Activated CD8-positive, alpha-beta memory T cell treated with anti-CD3 and anti-CD28 coated beads for 48 hours (primary cell): ENCODE measurements around the gene PCIF1.
"Not testable (repeated sequence)": the region's sequence is repeated elsewhere in the genome, so short reads cannot be mapped to it uniquely, and the experiment has no call there.

Experiments
- DNase-seq, 3 experiments: peaks; one replicate each; pipeline ENCODE4 v3.0.0-alpha.2; 2020; ENCODE audit warnings: low read depth in 2 of 3, low spot score in 2 of 3

The PCIF1 gene

DNA sequence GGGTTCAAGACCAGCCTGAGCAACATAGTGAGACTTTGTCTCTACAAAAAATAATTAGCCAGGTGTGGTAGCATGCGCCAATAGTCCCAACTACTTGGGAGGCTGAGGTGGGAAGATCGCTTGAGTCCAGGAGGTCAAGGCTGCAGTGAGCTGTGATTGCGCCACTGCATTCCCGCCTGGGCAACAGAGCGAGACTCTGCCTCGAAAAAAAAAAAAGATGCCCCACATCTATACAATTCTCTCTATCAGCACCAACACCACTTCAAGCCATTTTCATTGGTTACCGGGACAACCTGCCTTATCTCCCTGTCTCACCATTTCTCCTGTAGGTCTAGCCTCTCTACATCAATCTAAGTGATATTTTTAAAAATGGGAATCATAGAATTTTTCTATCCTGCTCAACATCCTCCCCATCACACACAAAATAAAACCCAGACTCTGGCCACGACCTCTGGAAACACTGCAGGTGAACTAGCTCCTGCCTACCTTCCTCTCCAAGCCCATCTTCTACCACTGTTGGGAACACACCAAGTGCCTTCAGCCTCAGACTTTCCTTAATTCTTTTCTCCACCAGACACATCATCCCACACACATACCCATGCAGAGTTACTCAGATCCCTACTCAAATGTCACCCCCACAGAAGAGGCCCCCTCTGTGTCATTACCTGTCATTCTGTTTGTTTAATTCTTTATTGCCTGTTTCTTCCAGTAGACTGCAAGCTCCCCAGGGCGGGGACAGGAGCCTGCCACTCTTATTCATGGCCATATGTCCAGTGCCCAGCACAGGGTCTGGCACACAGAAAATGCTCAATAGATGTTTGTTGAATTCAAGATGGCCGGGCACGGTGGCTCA, 12.9 kb upstream of the PCIF1 start:
- no peak for DNase-seq

DNA sequence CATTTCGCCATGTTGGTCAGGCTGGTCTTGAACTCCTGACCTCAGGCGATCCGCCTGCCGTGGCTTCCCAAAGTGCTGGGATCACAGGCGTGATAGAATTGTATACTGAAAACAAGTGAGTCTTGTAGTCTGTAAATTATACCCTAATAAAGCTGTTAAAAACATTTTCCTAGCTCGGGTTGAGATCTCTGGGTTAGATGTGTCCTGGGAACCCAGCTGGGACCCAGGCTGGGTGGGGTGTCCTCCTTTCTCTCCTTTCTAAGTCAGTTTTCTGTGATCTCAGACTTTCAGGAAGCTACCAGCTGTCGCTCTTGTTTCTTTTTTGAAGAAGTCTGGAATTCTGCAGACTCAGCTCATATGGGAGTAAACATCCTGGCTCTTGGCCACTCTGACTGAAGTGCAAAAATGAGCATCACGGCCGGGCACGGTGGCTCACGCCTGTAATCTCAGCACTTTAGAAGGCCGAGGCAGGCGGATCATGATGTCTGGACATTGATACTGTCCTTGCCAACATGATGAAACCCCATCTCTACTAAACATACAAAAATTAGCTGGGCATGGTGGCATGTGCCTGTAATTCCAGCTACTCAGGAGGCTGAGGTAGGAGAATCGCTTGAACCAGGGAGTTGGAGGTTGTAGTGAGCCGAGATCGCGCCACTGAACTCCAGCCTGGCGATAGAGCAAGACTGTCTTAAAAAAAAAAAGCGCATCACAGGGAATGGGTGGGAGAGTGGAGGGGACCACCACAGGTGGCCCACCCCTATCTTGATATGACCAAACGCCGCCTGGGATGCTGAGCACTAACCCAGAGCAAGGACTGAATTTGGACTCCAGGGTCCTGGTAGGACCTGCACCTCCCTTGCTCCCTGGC, 9.9 kb upstream of the PCIF1 start:
- DNase-seq: no peak

DNA sequence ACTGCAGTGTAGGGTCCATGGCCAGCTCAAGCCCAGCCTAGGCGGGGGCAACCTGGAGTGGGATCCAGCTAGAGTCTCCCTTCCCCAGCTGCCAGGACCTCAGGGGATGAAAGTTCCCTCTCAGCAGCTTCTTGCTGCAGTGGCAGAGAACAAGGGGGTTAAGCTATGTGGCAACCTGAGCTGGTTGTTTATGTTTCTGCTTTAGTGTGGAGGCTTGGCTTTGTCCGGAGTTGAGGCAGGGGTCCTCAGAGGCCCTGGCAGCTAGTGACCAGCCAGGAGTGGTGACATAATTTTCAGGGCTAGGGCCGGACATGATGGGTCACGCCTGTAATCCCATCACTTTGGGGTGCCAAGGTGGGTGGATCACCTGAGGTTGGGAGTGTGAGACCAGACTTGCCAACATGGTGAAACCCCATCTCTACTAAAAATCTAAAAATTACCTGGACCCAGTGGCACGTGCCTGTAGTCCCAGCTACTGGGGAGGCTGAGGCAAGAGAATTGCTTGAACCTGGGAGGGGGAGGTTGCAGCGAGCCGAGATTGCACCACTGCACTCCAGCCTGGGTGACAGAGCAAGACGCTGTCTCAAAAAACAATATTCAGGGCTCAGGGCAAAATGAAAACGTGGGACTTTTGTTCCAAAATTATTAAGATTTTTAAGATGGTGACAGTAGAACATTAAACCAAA, 8.5 kb upstream of the PCIF1 start:
- no peak for DNase-seq

DNA sequence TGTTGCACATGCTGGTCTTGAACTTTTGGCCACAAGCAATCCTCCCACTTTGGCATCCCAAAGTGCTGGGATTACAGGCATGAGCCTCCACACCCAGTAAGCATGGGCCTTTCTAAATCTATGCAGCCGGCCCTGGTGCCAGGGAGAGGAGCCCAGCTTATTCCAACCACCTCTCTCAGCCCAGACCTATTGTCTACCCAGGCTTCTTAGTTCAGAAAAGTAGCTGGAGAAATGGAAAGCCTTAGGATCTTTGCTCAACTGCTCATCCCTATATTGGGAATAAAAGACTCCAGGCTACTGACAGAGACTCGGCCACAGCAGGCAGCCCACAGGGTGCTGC, 7.8 kb upstream of the PCIF1 start:
- DNase-seq: no peak

- no peak for DNase-seq
Observed at GRCh38 chr20:45927071-45927878, 7.2 kb upstream of the PCIF1 start.

DNA sequence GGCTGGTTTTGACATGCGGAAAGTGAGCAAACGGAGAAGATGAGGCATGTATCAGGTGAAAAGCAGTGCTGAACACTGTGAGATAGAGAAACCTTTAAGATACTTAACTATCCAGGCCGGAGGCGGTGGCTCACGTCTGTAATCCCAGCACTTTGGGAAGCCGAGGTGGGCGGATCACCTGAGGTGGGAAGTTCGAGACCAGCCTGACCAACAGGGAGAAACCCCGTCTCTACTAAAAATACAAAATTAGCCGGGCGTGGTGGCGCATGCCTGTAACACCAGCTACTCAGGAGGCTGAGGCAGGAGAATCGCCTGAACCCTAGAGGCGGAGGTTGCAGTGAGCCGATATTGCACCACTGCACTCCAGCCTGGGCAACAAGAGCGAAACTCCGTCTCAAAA, 2.8 kb upstream of the PCIF1 start:
- DNase-seq: not testable (repeated sequence)

DNA sequence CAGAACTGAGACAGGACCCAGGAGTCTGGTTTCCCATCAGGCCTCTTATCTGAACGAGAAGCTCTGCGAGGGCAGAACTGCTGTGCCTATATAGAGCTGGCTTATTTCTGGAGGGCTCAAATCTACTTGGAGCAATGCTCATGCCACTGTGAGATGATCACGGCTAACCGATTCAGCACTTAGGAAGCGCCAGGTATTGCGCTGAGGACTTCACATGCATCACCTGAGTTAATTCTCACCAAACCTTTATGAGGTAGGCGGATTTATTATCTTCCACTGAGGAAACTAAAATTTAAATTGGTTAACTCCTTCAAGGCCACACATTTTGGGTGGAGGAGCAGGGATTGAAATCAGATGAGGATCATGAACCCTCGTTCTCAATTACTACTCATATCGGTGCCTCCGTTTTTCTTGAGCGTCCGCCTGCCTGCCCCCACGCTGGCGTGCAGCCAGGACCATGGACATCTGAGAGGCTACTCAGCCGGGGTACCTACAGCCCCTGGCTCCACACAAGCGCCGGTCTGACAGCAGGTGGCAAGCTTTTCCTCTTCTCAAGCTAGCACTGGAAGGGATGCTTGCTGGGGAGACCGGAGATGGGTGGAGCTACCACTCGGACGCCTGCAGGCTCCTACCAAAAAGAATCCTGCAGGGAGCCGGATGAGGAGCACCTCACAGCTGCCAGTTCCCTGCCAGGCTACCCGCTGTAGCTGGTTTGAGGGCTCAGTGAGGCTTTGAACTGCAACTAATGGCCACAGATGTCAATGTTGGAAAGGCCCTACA, 1.0 kb upstream of the PCIF1 start:
- DNase-seq: peak in 2 of 3 experiments; percentile 40 to 41

DNA sequence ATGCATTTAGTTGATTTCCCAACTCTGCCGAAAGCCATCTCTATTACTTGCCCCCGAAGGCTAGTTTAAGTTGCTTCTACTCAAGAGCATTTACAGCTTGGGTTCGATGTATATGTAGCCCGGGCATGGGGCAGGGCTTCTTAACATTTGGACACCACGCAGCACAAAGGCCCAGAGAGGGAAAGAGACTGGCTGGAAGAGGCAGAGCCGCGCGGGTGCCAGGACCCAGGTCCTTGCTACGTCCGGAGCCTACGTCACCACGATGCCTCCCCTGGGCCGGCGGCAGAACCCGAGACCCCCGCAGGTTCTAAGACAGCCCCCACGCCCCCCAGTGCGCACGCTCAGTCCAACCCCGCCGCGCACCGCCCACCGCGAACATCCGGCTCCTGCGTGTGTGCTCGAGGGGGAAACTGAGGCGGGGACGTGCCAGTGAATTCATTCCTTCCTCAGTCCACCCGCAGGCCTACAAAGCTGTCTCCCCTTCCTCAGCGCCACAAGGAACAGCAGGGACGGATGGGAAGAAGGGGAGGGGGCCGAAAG, 367 bp upstream of the PCIF1 start:
- peak in 1 of 3 experiments; percentile 36 for DNase-seq

- no peak for DNase-seq
Observed at GRCh38 chr20:45935416-45936046, 1.0 kb downstream of the PCIF1 start.

- no peak for DNase-seq
Observed at GRCh38 chr20:45937765-45938164, 3.3 kb downstream of the PCIF1 start.

- no peak for DNase-seq
Observed at GRCh38 chr20:45938727-45939438, 4.4 kb downstream of the PCIF1 start.

- DNase-seq: no peak
Observed at GRCh38 chr20:45940053-45940452, 5.6 kb downstream of the PCIF1 start.

GRCh38 chr20:45940469-45940868, 6.0 kb downstream of the PCIF1 start:
- DNase-seq: no peak

DNA sequence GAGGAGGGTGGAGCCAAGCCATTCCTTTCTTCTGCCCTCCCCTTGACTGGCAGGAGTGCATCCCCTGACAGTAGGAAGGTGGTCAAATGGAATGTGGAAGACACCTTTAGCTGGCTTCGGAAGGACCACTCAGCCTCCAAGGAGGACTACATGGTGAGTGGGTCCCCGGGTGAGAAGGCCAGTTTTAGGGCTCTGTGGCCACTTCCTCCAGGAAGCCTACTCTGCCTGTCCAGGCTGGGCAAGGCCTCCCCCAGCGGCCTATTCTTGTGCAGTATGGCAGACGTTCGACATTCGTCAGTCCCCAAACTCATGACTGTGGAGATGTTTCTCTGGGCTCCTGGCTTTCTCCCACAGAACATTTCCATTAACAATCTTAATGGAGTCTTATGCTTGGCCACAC, 9.1 kb downstream of the PCIF1 start:
- DNase-seq: no peak

DNA sequence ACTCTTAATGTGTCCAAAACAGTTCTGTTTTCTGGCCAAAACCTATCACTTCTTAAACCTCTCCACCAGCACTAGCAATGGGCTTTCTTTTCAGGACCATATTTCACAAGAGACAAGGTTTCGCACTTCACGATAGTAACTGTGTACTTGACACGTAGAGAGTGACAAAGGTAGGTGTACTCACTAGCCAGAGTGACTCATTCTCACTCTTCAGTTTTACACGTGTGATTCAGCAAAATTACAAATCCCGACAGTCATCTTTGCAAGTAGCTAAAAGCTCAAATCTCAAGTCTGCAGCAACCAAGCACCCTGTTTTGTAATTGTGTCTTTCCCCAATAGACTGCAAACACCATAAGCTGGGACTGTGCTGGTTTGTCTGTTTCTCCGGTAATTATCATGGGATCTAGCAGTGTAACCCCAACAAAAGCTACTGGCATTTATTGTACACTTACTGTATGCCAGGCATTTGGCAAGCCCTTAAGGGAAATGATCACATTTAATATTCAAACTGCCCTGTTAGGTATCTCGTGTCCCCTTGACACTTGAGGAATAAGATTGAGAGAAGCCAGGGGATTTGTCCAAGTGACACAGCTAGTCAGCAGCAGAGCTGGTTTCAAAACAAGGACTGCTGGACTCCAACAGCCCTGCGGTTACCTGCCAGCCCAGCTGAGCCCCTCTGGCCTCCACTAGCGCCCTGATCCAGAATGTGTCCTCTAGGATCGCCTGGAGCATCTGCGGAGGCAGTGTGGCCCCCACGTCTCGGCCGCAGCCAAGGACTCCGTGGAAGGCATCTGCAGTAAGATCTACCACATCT, 9.9 kb downstream of the PCIF1 start:
- DNase-seq: no peak

DNA sequence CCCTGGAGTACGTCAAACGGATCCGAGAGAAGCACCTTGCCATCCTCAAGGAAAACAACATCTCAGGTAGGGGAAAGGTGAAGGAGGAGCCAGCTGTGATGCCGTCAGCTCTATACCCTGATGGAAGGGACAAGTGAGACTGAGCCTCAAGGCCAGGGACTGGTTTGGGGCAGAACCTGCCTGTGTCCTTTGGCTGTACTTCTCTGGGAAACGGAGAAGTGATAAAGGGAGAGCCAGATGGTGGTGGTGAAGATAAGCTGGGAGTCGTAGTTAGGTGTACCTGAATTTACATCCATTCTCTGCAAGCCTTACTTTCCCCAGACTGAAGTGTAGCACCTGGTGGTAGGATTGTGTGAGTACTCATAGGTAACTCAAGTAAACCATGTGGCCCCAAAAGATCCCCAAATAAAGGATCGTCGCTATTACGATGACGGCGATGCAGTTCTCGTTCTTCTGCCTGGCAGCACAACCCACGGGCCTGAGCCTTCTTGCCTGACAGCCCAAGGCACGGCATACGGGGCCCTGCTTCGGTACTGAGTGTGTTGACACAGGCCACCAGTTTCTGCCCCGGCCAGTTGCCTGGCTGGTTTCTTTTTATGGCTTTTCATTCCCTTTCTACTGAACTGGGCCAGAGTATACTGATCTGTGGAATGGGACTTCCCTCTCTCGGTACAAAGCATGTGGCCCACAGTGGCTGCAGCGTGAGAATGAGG, 10.6 kb downstream of the PCIF1 start:
- no peak for DNase-seq

DNA sequence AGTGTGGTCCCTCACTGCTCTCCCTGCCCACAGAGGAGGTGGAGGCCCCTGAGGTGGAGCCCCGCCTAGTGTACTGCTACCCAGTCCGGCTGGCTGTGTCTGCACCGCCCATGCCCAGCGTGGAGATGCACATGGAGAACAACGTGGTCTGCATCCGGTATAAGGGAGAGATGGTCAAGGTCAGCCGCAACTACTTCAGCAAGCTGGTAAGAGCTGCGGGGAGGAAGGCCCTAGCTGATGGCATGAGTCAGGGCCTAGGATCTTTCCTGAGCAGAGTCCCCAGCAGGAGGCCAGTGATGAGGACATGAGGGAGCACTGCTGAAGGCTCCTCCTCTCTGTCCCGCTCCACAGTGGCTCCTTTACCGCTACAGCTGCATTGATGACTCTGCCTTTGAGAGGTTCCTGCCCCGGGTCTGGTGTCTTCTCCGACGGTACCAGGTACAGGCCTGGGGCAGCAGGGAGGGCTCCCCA, 11.2 kb downstream of the PCIF1 start:
- DNase-seq: no peak
